Esophagus muscularis mucosa (tissue), 4 donors: ENCODE results near the gene ACACA. TPM values are rescaled to one million over a fixed set of nuclear protein-coding genes. Genes with fewer than 3 reads are reported as not detected.

ENCODE experiments used
- DNase-seq: peaks from one replicate; pipeline ENCODE4 v3.0.0-alpha.2; 2017; ENCODE audit errors: extremely low spot score
- H3K27ac ChIP-seq, 4 donors: fragments of 200-600 bp; sonication (generic); replicated peaks in 1 of 4; 1 replicate in 3 of 4; 2 replicates in 1 of 4; pipeline ENCODE4 v1.5.1; 2016 to 2019; ENCODE audit warnings: mild to moderate bottlenecking in 1 of 4
- H3K27me3 ChIP-seq, 4 donors: fragments of 200-600 bp; sonication (generic); one replicate each; pipeline versions ENCODE4 v1.5.1 to v1.6.0; 2016 to 2019
- H3K36me3 ChIP-seq, 4 donors: fragments of 200-600 bp; sonication (generic); one replicate each; pipeline ENCODE4 v1.5.1; 2016 to 2019
- H3K4me1 ChIP-seq, 4 donors: fragments of 200-600 bp; sonication (generic); one replicate each; pipeline ENCODE4 v1.5.1; 2016 to 2019
- H3K4me3 ChIP-seq, 4 donors: fragments of 200-600 bp; sonication (generic); 1 replicate in 2 of 4; 2 replicates in 2 of 4; pipeline ENCODE4 v1.5.1; 2016 to 2019; ENCODE audit warnings: mild to moderate bottlenecking in 4 of 4, moderate library complexity in 1 of 4
- H3K9me3 ChIP-seq, 4 donors: fragments of 200-600 bp; sonication (generic); 1 replicate in 3 of 4; 2 replicates in 1 of 4; pipeline ENCODE4 v1.5.1; 2016 to 2019
- EP300 ChIP-seq: sonication (generic); formaldehyde crosslinking; IDR thresholded peaks from one replicate; pipeline ENCODE4 v1.6.1; 2017; ENCODE audit warnings: antibody characterized with exemption
- POLR2A ChIP-seq: fragments of 450-650 bp; IDR thresholded peaks from one replicate; pipeline ENCODE4 v1.6.1; 2017; ENCODE audit warnings: antibody characterized with exemption, moderate library complexity, mild to moderate bottlenecking, low read depth
- POLR2AphosphoS5 ChIP-seq, 2 donors: sonication (generic); formaldehyde crosslinking; IDR thresholded peaks; one replicate each; pipeline ENCODE4 v1.6.1; 2017; ENCODE audit warnings: antibody characterized with exemption in 2 of 2
- WGBS: methylation state at CpG from one replicate; pipeline ENCODE4 v1.1.5; 2018; 5-methylcytosine and 5-hydroxymethylcytosine counted together
- intact Hi-C: fragments of 100-400 bp; cut with DNase I; formaldehyde crosslinking; loops from one replicate; pipeline ENCODE4 v1.15.1; 2023
- total RNA-seq, 4 donors: library from RNA; depleted of rRNA; stranded (reverse); fragments of >200 nt; gene quantifications; one replicate each; pipeline versions ENCODE4 v1.1.0 to v1.2.1, GENCODE V29; 2016
- TF ChIP-seq, protein P1 (sequence below), 3 experiments: fragments of 200-600 bp in 2 of 3; fragments of 450-650 bp in 1 of 3; sonication (generic) in 2 of 3; IDR thresholded peaks; one replicate each; pipeline ENCODE4 v1.5.1; 2017 to 2019; ENCODE audit warnings: antibody characterized with exemption in 3 of 3, mild to moderate bottlenecking in 2 of 3, moderate library complexity in 1 of 3

ACACA gene
- total RNA-seq, 4 donors from 2014 or later: 34.0 to 58.0 (median 50.5) TPM

- TF ChIP-seq, protein P1, sequence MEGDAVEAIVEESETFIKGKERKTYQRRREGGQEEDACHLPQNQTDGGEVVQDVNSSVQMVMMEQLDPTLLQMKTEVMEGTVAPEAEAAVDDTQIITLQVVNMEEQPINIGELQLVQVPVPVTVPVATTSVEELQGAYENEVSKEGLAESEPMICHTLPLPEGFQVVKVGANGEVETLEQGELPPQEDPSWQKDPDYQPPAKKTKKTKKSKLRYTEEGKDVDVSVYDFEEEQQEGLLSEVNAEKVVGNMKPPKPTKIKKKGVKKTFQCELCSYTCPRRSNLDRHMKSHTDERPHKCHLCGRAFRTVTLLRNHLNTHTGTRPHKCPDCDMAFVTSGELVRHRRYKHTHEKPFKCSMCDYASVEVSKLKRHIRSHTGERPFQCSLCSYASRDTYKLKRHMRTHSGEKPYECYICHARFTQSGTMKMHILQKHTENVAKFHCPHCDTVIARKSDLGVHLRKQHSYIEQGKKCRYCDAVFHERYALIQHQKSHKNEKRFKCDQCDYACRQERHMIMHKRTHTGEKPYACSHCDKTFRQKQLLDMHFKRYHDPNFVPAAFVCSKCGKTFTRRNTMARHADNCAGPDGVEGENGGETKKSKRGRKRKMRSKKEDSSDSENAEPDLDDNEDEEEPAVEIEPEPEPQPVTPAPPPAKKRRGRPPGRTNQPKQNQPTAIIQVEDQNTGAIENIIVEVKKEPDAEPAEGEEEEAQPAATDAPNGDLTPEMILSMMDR (IDR thresholded peaks at IDR 0.05): no peak
- no peak for TF ChIP-seq EP300
- no peak for TF ChIP-seq POLR2A
- no peak for TF ChIP-seq POLR2AphosphoS5 (IDR thresholded peaks at IDR 0.05)
- Histone ChIP-seq H3K4me1 (peaks cover 0 to 8% (median 0%) of the 10 kb centered on the region in 4 donors), H3K4me3 (no peak overlapping the region), H3K9me3 (no peaks in the 10 kb centered on the region), H3K36me3 (peaks cover 0 to 3% (median 0%) of the 10 kb centered on the region in 4 donors), H3K27me3 (no peaks in the 10 kb centered on the region), H3K27ac (no peak overlapping the region)
- no peak for DNase-seq
- intact Hi-C loops: no loop called here
- WGBS: 91% methylated on average over 4 of the region's 4 CpGs
Observed at GRCh38 chr17:37389160-37389559, 17.5 kb downstream of the ACACA start.

GRCh38 chr17:37388266-37388665, 18.4 kb downstream of the ACACA start:
- intact Hi-C loops: no loop called here
- peaks cover 0 to 3% (median 0%) of the 10 kb centered on the region in 4 donors for H3K36me3 ChIP-seq
- peaks cover 0 to 8% (median 0%) of the 10 kb centered on the region in 4 donors for H3K4me1 ChIP-seq
- H3K27me3 ChIP-seq: no peaks in the 10 kb centered on the region
- no peaks in the 10 kb centered on the region for H3K9me3 ChIP-seq
- no peak overlapping the region for H3K27ac ChIP-seq
- WGBS: 81% methylated on average over 3 of the region's 3 CpGs
- H3K4me3 ChIP-seq: no peak overlapping the region
- DNase-seq: no peak
- TF ChIP-seq EP300: no peak
- no peak for TF ChIP-seq POLR2AphosphoS5 (IDR thresholded peaks at IDR 0.05)
- TF ChIP-seq, protein P1 (IDR thresholded peaks at IDR 0.05): no peak
- no peak for TF ChIP-seq POLR2A

- Histone ChIP-seq H3K27me3 (no peaks in the 10 kb centered on the region), H3K4me3 (no peak overlapping the region), H3K36me3 (peaks cover 0 to 3% (median 0%) of the 10 kb centered on the region in 4 donors), H3K4me1 (peaks cover 0 to 1% (median 0%) of the 10 kb centered on the region in 4 donors), H3K27ac (no peak overlapping the region), H3K9me3 (no peaks in the 10 kb centered on the region)
- TF ChIP-seq EP300 (no peak), POLR2A (no peak), POLR2AphosphoS5 (IDR thresholded peaks at IDR 0.05) (no peak)
- TF ChIP-seq, protein P1 (IDR thresholded peaks at IDR 0.05): no peak
- 96% methylated on average over 5 of the region's 5 CpGs for WGBS
- intact Hi-C loops: no loop called here
- DNase-seq: no peak
Observed at GRCh38 chr17:37386462-37386861, 20.2 kb downstream of the ACACA start.

- intact Hi-C loops: no loop called here
- no peak for TF ChIP-seq EP300
- no peak for TF ChIP-seq POLR2A
- TF ChIP-seq, protein P1 (IDR thresholded peaks at IDR 0.05): no peak
- no peak for TF ChIP-seq POLR2AphosphoS5 (IDR thresholded peaks at IDR 0.05)
- Histone ChIP-seq H3K27me3 (no peaks in the 10 kb centered on the region), H3K4me1 (no peaks in the 10 kb centered on the region), H3K36me3 (peaks cover 0 to 3% (median 0%) of the 10 kb centered on the region in 4 donors), H3K9me3 (no peaks in the 10 kb centered on the region), H3K4me3 (no peak overlapping the region), H3K27ac (no peak overlapping the region)
- no peak for DNase-seq
Observed at GRCh38 chr17:37385474-37385990, 21.1 kb downstream of the ACACA start.
